Measurements from ENCODE around the gene C11orf87. TPM values are rescaled to one million over a fixed set of nuclear protein-coding genes. Genes with fewer than 3 reads are reported as not detected.

C11orf87 gene
- total and polyA plus RNA-seq, 2 donors (not counting 1 experiment from before 2014, with no cell fraction given) = not detected

GRCh38 chr11:109426442-109427240 lies 4.7 kb downstream of the C11orf87 start:
- H3K27me3 ChIP-seq (replicated peaks in 1 of 4; ENCODE audit: control extremely low read depth in 1 of 4, control insufficient read depth in 3 of 4, insufficient read depth in 4 of 4, low read length in 3 of 4) = peaks cover 0 to 27% (median 2%) of the 10 kb centered on the region in 4 experiments
- no peak overlapping the region for H3K9ac ChIP-seq (ENCODE audit: low read length)
- ATAC-seq (ENCODE audit: low read depth) = no peak
- peaks cover 0 to 9% (median 0%) of the 10 kb centered on the region in 3 donors for H3K9me3 ChIP-seq (ENCODE audit: control extremely low read depth in 1 of 3, control insufficient read depth in 2 of 3, insufficient read depth in 1 of 3, low read length in 2 of 3)
- no peak overlapping the region for H3K4me2 ChIP-seq (replicated peaks; ENCODE audit: low read depth, low read length, poor library complexity, severe bottlenecking)
- no peaks in the 10 kb centered on the region for H3K9me3 Mint-ChIP-seq (ENCODE audit: insufficient read depth)
- no peak overlapping the region for H3K4me3 Mint-ChIP-seq
- intact Hi-C loops (cut with micrococcal nuclease) = no loop called here
- peaks cover 26% of the 10 kb centered on the region for H3K27me3 Mint-ChIP-seq
- H3K36me3 ChIP-seq (replicated peaks in 1 of 2; ENCODE audit: control extremely low read depth in 1 of 2, control insufficient read depth in 1 of 2, extremely low read depth in 1 of 2, insufficient read depth in 2 of 2, low read length in 1 of 2) = no peaks in the 10 kb centered on the region
- no CpG with 5 or more reads among the region's 4 CpGs for WGBS (ENCODE audit: insufficient coverage)
- no peak for TF ChIP-seq EZH2 (IDR thresholded peaks at IDR 0.05; ENCODE audit: borderline replicate concordance, insufficient read depth, low read depth, low read length, poor library complexity, severe bottlenecking)
- no peak for TF ChIP-seq CTCF (IDR thresholded peaks at IDR 0.05)
- no peak for DNase-seq
- H2AFZ ChIP-seq (ENCODE audit: insufficient read depth, low read depth, low read length, poor library complexity, severe bottlenecking) = no peak overlapping the region
- no peaks in the 10 kb centered on the region for H3K4me1 ChIP-seq (ENCODE audit: control insufficient read depth in 2 of 2, insufficient read depth in 2 of 2, low read length in 2 of 2)
- peaks cover under 1% of the 10 kb centered on the region for H3K4me1 Mint-ChIP-seq
- no peak overlapping the region for H3K27ac Mint-ChIP-seq
- ChIA-PET POLR2A (no interaction called here), CTCF (interaction anchor here (0.6 to 0.7 kb wide), 2 partner anchors 11 to 729 kb away, joined by 3 read pairs; no protein-coding TSS in a partner anchor)
- no peaks in the 10 kb centered on the region for H4K20me1 ChIP-seq (ENCODE audit: control insufficient read depth, insufficient read depth, low read length, poor library complexity, severe bottlenecking)
- no peaks in the 10 kb centered on the region for H3K79me2 ChIP-seq (ENCODE audit: control insufficient read depth, insufficient read depth, low read length)
- H3K27ac ChIP-seq (ENCODE audit: low read length in 2 of 2) = no peak overlapping the region
- H3K4me3 ChIP-seq (ENCODE audit: control extremely low read depth in 1 of 5, extremely low read depth in 1 of 5, insufficient read depth in 1 of 5, low read depth in 2 of 5, low read length in 4 of 5) = no peak overlapping the region

DNA sequence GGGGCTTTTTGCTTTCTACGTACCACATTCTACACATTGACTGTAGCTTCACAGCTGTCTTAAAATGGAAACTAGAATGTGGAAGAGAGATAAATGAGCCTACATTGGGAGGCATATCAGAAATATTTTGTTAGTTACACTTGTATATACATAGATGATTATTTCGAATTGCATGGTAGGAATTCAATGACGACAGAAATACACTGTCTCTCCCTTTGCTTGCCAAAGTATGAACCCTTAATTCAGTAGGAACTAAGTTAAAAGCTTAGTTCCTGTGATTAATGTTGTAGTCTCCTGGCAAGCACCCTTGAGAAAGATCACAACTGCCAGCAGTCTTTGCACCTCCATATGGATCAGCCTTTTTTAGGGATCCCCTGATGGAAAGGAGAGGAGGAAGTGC lies 10.1 kb downstream of the C11orf87 start:
- Mint-ChIP-seq H3K4me3 (no peak overlapping the region), H3K4me1 (no peaks in the 10 kb centered on the region), H3K27ac (no peak overlapping the region), H3K27me3 (no peaks in the 10 kb centered on the region), H3K9me3 (ENCODE audit: insufficient read depth) (no peaks in the 10 kb centered on the region)
- TF ChIP-seq EZH2 (IDR thresholded peaks at IDR 0.05; ENCODE audit: borderline replicate concordance, insufficient read depth, low read depth, low read length, poor library complexity, severe bottlenecking) = no peak
- no peak for TF ChIP-seq CTCF (IDR thresholded peaks at IDR 0.05)
- DNase-seq (no peak), ATAC-seq (ENCODE audit: low read depth) (no peak)
- Histone ChIP-seq H3K4me2 (replicated peaks; ENCODE audit: low read depth, low read length, poor library complexity, severe bottlenecking) (no peak overlapping the region), H3K4me3 (ENCODE audit: control extremely low read depth in 1 of 5, extremely low read depth in 1 of 5, insufficient read depth in 1 of 5, low read depth in 2 of 5, low read length in 4 of 5) (no peak overlapping the region), H3K27ac (ENCODE audit: low read length in 2 of 2) (no peak overlapping the region), H3K36me3 (replicated peaks in 1 of 2; ENCODE audit: control extremely low read depth in 1 of 2, control insufficient read depth in 1 of 2, extremely low read depth in 1 of 2, insufficient read depth in 2 of 2, low read length in 1 of 2) (no peaks in the 10 kb centered on the region), H3K9me3 (ENCODE audit: control extremely low read depth in 1 of 3, control insufficient read depth in 2 of 3, insufficient read depth in 1 of 3, low read length in 2 of 3) (no peaks in the 10 kb centered on the region), H4K20me1 (ENCODE audit: control insufficient read depth, insufficient read depth, low read length, poor library complexity, severe bottlenecking) (no peaks in the 10 kb centered on the region), H3K27me3 (replicated peaks in 1 of 4; ENCODE audit: control extremely low read depth in 1 of 4, control insufficient read depth in 3 of 4, insufficient read depth in 4 of 4, low read length in 3 of 4) (no peaks in the 10 kb centered on the region), H3K79me2 (ENCODE audit: control insufficient read depth, insufficient read depth, low read length) (no peaks in the 10 kb centered on the region), H2AFZ (ENCODE audit: insufficient read depth, low read depth, low read length, poor library complexity, severe bottlenecking) (no peak overlapping the region), H3K9ac (ENCODE audit: low read length) (no peak overlapping the region), H3K4me1 (ENCODE audit: control insufficient read depth in 2 of 2, insufficient read depth in 2 of 2, low read length in 2 of 2) (no peaks in the 10 kb centered on the region)
- POLR2A ChIA-PET = no interaction called here
- CTCF ChIA-PET = no interaction called here
- WGBS (ENCODE audit: insufficient coverage) = no CpG with 5 or more reads among the region's 3 CpGs
- intact Hi-C loops (cut with micrococcal nuclease) = no loop called here
